ENCODE data around the gene ZW10.

DNA sequence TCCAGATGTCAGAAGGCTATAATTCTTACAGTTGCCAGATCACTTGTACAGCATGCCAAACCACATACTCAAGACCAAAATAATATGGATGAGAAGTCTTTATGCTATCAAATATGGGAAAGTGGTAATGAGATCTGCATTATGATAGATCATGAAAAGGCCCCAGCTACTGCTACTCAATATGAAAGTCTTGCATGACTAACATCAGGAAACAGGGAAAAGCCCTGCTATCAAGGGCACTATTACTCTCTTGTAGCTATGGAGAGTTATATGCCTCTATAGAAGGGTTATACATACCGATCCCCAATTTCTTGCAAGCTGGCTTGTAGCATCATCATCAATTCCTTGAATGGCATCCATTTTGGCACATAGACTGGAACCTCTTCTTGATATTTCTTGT, 37.2 kb downstream of the ZW10 start:
- TF ChIP-seq, protein P1, sequence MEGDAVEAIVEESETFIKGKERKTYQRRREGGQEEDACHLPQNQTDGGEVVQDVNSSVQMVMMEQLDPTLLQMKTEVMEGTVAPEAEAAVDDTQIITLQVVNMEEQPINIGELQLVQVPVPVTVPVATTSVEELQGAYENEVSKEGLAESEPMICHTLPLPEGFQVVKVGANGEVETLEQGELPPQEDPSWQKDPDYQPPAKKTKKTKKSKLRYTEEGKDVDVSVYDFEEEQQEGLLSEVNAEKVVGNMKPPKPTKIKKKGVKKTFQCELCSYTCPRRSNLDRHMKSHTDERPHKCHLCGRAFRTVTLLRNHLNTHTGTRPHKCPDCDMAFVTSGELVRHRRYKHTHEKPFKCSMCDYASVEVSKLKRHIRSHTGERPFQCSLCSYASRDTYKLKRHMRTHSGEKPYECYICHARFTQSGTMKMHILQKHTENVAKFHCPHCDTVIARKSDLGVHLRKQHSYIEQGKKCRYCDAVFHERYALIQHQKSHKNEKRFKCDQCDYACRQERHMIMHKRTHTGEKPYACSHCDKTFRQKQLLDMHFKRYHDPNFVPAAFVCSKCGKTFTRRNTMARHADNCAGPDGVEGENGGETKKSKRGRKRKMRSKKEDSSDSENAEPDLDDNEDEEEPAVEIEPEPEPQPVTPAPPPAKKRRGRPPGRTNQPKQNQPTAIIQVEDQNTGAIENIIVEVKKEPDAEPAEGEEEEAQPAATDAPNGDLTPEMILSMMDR (conservative IDR thresholded peaks at IDR 0.05) = no peak
- TF ChIP-seq EZH2 (IDR thresholded peaks at IDR 0.05; ENCODE audit: low read depth) = no peak

All from PC-9 (cell line).